Gastrocnemius medialis (tissue), 4 donors: ENCODE results near the gene DMBX1.

Experiments
- CTCF ChIP-seq, 5 experiments: fragments of 450-650 bp in 3 of 5; fragments of 200-600 bp in 2 of 5; sonication (generic) in 2 of 5; IDR thresholded peaks in 4 of 5; conservative IDR thresholded peaks in 1 of 5; 1 replicate in 4 of 5; 2 replicates in 1 of 5; pipeline ENCODE4 v1.5.1; 2016 to 2019; ENCODE audit warnings: antibody characterized with exemption in 5 of 5, mild to moderate bottlenecking in 3 of 5, moderate library complexity in 3 of 5
- POLR2A ChIP-seq, 2 donors: fragments of 450-650 bp; IDR thresholded peaks; one replicate each; pipeline ENCODE4 v1.6.1; 2017; ENCODE audit warnings: antibody characterized with exemption in 2 of 2, mild to moderate bottlenecking in 2 of 2, moderate library complexity in 2 of 2

GRCh38 chr1:46506470-46507219, 17.0 kb downstream of the DMBX1 start:
- TF ChIP-seq CTCF (IDR thresholded peaks at IDR 0.05 in 4 of 5, conservative IDR thresholded peaks at IDR 0.05 in 1 of 5) (no peak), POLR2A (IDR thresholded peaks at IDR 0.05) (no peak)
